Fibroblast of mammary gland (primary cell): ENCODE measurements around the gene MB21D2.

Experiments used
- DNase-seq: peaks from one replicate; pipeline ENCODE4 v3.0.0-alpha.2; 2010; ENCODE audit warnings: low read depth
- H3K4me3 ChIP-seq: 2 replicates; pipeline ENCODE4 v1.5.1; 2011; ENCODE audit warnings: low read depth, mild to moderate bottlenecking, low read length, moderate library complexity; ENCODE audit not compliant: control insufficient read depth
- CTCF ChIP-seq: conservative IDR thresholded peaks from 2 replicates; pipeline ENCODE4 v1.5.1; 2011; ENCODE audit warnings: low read depth, low read length, inconsistent platforms; ENCODE audit not compliant: control insufficient read depth, insufficient read depth

The MB21D2 gene

GRCh38 chr3:192889679-192890078 is 28.0 kb downstream of the MB21D2 start:
- TF ChIP-seq CTCF: no peak
- DNase-seq: no peak
- no peak overlapping the region for H3K4me3 ChIP-seq

DNA sequence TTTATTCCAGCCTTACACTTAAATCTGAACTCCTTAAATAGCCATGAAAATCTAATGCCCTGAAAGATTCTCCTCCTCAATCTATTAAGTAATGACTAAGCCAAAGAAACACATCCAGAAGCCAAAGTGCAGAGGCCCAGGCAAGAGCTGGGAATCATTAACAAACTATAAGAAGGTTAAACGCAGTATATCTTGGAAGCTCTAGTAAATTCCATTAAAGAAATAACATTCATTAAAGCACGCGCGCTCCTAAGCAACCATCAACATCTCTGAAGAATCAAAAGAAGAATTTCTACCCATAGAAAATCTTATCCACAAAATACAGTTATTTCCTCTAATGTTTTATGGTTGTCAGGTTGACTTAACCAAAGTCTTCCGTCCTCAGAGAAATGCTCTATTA is 29.5 kb downstream of the MB21D2 start:
- DNase-seq: peak; percentile 31
- TF ChIP-seq CTCF: no peak
- H3K4me3 ChIP-seq: no peak overlapping the region

DNA sequence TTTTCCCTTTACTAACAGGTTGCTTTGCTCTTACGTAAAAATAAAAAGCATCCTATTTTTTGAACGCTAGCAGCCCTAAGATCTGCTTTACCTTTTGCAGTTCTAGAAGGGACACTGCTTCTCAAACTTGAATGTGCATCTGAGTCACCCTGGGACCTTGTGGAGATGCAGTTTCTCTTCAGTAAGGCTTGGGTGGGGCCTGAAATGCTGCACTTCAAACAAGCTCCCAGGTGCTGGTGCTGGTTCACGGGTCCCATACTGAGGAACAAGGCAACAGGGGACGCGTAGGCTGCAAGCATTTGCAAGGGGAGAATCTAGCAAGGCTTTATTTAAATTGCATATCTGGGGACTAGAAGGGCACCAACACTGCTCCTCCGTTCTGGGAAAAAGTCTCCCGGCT is 30.0 kb downstream of the MB21D2 start:
- peak; percentile 37 for DNase-seq
- no peak overlapping the region for H3K4me3 ChIP-seq
- TF ChIP-seq CTCF: no peak

GRCh38 chr3:192887047-192887446 is 30.6 kb downstream of the MB21D2 start:
- peak; percentile 86 for DNase-seq
- H3K4me3 ChIP-seq: no peak overlapping the region
- no peak for TF ChIP-seq CTCF

DNA sequence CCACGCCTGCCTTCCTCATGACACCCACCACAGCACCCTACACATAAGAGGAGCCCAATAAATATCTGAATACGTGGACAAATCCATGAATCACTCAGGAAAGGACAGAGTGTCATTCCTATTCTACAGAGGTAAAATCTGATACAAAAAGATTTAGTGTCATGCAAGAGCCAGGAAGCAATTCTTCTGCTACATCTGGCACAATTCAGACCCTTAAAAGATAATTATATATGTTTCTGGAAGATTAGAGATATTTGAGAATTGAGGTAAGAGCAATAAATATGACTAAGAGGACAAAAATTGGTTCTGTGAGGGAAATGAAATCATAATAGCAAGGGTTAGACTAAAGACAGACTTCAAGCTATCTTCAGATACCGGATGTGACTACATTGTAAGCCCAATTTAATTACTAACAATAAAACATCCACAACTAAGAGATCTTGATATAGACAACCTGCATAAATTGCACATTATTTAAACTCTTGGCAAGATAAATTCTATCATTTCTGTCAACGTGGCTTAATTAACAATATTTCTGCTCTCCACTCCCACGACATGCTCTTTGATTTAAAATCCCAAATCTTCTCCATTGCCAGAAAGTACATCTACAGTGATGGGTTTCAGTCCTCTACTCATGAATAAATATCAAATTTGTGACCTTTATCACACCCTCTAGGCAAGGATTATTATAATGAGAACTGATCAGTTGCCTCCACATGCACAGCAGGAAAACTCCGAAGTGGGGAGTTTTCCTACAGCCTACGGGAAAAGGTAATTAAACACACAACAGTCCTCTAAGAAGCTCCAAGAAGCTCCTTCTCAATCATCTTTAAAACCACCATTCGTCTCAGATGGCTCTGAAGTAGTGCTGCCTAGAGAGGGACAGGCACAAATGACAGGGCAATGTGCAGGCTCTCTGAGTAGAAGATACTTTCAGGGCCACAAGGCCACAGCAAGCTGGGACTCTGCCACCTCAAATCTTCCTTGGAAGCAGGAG is 32.6 kb downstream of the MB21D2 start:
- H3K4me3 ChIP-seq: no peak overlapping the region
- DNase-seq: peak; percentile 48

GRCh38 chr3:192883512-192883911 is 34.1 kb downstream of the MB21D2 start:
- no peak for DNase-seq
- no peak for TF ChIP-seq CTCF

More for the DNA sequence above, 32.6 kb downstream of the MB21D2 start:
- no peak for TF ChIP-seq CTCF

More at GRCh38 chr3:192883512-192883911, 34.1 kb downstream of the MB21D2 start:
- no peak overlapping the region for H3K4me3 ChIP-seq
